ENCODE results near the gene OSBPL5. TPM values are rescaled to one million over a fixed set of nuclear protein-coding genes. Genes with fewer than 3 reads are reported as not detected.

OSBPL5 gene
- total and polyA plus RNA-seq, 10 donors: 5.1 to 91.2 (median 51.0) TPM

- TF ChIP-seq POLR2AphosphoS5 (IDR thresholded peaks at IDR 0.05) (no peak), POLR2A (IDR thresholded peaks at IDR 0.05) (no peak)
- TF ChIP-seq, protein P1, sequence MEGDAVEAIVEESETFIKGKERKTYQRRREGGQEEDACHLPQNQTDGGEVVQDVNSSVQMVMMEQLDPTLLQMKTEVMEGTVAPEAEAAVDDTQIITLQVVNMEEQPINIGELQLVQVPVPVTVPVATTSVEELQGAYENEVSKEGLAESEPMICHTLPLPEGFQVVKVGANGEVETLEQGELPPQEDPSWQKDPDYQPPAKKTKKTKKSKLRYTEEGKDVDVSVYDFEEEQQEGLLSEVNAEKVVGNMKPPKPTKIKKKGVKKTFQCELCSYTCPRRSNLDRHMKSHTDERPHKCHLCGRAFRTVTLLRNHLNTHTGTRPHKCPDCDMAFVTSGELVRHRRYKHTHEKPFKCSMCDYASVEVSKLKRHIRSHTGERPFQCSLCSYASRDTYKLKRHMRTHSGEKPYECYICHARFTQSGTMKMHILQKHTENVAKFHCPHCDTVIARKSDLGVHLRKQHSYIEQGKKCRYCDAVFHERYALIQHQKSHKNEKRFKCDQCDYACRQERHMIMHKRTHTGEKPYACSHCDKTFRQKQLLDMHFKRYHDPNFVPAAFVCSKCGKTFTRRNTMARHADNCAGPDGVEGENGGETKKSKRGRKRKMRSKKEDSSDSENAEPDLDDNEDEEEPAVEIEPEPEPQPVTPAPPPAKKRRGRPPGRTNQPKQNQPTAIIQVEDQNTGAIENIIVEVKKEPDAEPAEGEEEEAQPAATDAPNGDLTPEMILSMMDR (IDR thresholded peaks at IDR 0.05 in 8 of 11, conservative IDR thresholded peaks at IDR 0.05 in 3 of 11): no peak
- H3K36me3 ChIP-seq: peaks cover 0 to 87% (median 14%) of the 10 kb centered on the region in 6 donors
- WGBS, 5 donors: 86 to 91% (median 89%) methylated on average over 35 to 41 of the region's 41 CpGs
- no peak overlapping the region for H3K27ac ChIP-seq
- H3K9me3 ChIP-seq: no peaks in the 10 kb centered on the region
- DNase-seq: no peak
- no peaks in the 10 kb centered on the region for H3K27me3 ChIP-seq (replicated peaks in 1 of 7)
- H3K4me3 ChIP-seq: no peak overlapping the region
- H3K4me1 ChIP-seq: peaks cover 0 to 24% (median 0%) of the 10 kb centered on the region in 6 donors
- intact Hi-C loops (cut with DNase I; ENCODE audit: low total_unique reads): no loop called here
Measured at GRCh38 chr11:3105791-3106735, 59.0 kb downstream of the OSBPL5 start.

DNA sequence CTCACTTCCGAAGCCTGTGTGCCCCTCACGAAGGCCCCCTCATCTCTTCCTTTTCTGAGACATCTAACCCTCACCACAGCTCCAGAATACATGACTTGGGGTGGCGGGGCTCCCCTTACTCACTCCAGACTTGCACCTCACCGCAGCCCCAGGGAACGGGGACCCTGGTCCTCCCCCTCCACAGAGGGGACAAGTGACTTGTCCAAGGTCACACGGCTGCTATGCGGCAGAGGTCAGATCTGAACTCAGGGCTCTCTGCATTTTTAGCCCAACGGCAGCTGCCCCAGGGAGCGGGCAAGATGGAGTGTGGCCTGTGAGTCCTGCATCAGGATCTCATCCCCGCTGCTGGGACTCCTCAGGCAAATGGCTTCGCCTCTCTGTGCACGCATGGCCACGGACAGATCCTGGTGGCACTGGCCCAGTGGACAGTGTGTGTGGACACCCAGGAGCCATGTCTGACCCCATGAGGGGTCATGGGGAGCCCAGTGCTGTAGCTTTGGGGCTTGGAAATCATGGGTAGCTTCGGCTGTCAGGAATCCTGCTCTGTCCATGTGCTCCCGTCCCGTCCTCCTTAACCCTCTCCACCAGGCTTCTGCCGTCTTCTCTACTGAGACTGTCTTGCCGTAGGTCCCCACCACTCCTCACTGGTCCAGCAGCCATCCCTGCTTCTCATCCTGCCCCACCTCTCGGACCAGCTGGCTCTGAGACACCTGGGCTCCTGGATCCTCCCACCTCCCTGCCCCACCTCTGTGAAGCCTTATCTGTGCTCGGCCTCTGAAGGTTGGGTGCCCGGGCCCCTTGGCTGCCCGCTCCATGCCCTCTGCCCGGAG, 59.9 kb downstream of the OSBPL5 start:
- whole genome bisulfite sequencing, 5 donors: 93 to 97% (median 96%) methylated on average over 22 to 23 of the region's 23 CpGs
- intact Hi-C loops (cut with DNase I; ENCODE audit: low total_unique reads): no loop called here
- H3K36me3 ChIP-seq: peaks cover 0 to 94% (median 15%) of the 10 kb centered on the region in 6 donors
- no peaks in the 10 kb centered on the region for H3K9me3 ChIP-seq
- H3K4me3 ChIP-seq: no peak overlapping the region
- no peak for TF ChIP-seq POLR2A (IDR thresholded peaks at IDR 0.05)
- peak in 1 of 3 donors; percentile 15 for TF ChIP-seq POLR2AphosphoS5 (IDR thresholded peaks at IDR 0.05)
- H3K4me1 ChIP-seq: peaks cover 0 to 24% (median 0%) of the 10 kb centered on the region in 6 donors
- H3K27ac ChIP-seq: no peak overlapping the region
- no peak for DNase-seq
- no peaks in the 10 kb centered on the region for H3K27me3 ChIP-seq (replicated peaks in 1 of 7)

DNA sequence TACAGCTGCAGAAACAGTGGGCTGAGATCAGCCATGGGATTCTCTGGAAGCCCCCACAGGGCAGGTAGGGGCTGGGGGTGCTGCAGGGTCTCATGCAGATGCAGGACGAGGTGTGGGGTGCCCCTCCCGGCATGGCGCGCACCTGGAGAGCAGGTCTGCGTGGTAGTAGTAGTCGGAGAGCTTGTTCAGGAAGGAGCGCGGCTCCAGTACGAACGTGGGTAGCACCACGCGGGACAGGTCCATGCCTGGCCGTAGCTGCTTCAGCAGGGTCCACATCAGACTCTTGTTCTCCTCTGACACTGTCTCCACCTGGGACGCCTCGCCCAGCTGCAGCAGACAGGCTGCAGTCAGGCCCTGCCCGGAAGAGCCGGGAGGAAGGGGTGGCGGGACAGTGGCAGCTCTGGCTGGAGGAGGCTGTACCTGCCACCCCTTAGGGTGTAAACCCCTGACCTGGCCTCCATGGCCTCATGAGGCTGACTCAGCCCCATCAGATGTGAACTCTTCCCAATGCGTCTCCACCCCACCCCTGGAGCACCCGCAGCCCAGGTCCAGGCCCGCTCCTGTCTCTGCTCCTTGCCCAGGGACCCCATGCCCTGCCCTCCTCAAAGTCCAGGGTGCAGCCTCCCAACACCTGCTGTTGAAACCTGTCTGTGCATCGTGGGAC, 60.9 kb downstream of the OSBPL5 start:
- DNase-seq: no peak
- Histone ChIP-seq H3K4me3 (no peak overlapping the region), H3K27ac (no peak overlapping the region), H3K27me3 (replicated peaks in 1 of 7) (no peaks in the 10 kb centered on the region), H3K36me3 (peaks cover 0 to 95% (median 16%) of the 10 kb centered on the region in 6 donors), H3K9me3 (no peaks in the 10 kb centered on the region), H3K4me1 (peaks cover 0 to 26% (median 0%) of the 10 kb centered on the region in 6 donors)
- TF ChIP-seq POLR2A (IDR thresholded peaks at IDR 0.05) (no peak), POLR2AphosphoS5 (IDR thresholded peaks at IDR 0.05) (peak in 1 of 3 donors; percentile 26)
- WGBS, 5 donors: 78 to 96% (median 94%) methylated on average over 8 to 22 of the region's 22 CpGs
- intact Hi-C loops (cut with DNase I; ENCODE audit: low total_unique reads): no loop called here

- intact Hi-C loops (cut with DNase I; ENCODE audit: low total_unique reads): no loop called here
- Histone ChIP-seq H3K9me3 (no peaks in the 10 kb centered on the region), H3K4me1 (peaks cover 0 to 34% (median 0%) of the 10 kb centered on the region in 6 donors), H3K27me3 (replicated peaks in 1 of 7) (no peaks in the 10 kb centered on the region), H3K36me3 (peaks cover 0 to 95% (median 13%) of the 10 kb centered on the region in 6 donors), H3K27ac (no peak overlapping the region), H3K4me3 (no peak overlapping the region)
- TF ChIP-seq POLR2AphosphoS5 (IDR thresholded peaks at IDR 0.05) (no peak), POLR2A (IDR thresholded peaks at IDR 0.05) (no peak)
- TF ChIP-seq, protein P1 (IDR thresholded peaks at IDR 0.05 in 8 of 11, conservative IDR thresholded peaks at IDR 0.05 in 3 of 11): no peak
- WGBS, 5 donors: 75 to 92% (median 85%) methylated on average over 9 to 11 of the region's 11 CpGs
- DNase-seq: no peak
Measured at GRCh38 chr11:3103076-3103475, 62.0 kb downstream of the OSBPL5 start.
